Activated B cell treated with CpG ODN at 0.5 μM for 24 hours (primary cell): ENCODE results near the gene ZBED1. TPM values are rescaled to one million over a fixed set of nuclear protein-coding genes. Genes with fewer than 3 reads are reported as not detected.
"Not testable (repeated sequence)": the region's sequence is repeated elsewhere in the genome, so short reads cannot be mapped to it uniquely, and the experiment has no call there.

Experiments
- ATAC-seq: fragments of 200-7000 bp; cut with Tn5 transposase; one replicate; pipeline ENCODE4 v1.10.0; 2021; ENCODE audit warnings: low read depth, mild to moderate bottlenecking, moderate library complexity
- CTCF ChIA-PET: fragments of 350-600 bp; sonication (Branson Sonifier 250); formaldehyde crosslinking; loops from one replicate; lab custom pipeline; 2021; ENCODE audit warnings: antibody characterized with exemption; lab: Charles Lee
- POLR2A ChIA-PET: fragments of 350-600 bp; sonication (Branson Sonifier 250); formaldehyde crosslinking; loops from one replicate; lab custom pipeline; 2021; ENCODE audit warnings: antibody characterized with exemption; lab: Charles Lee
- DNase-seq: peaks from one replicate; pipeline ENCODE4 v3.0.0; 2022
- H3K27ac Mint-ChIP-seq: one replicate; pipeline ENCODE4 v1.8.0; 2020; ENCODE audit warnings: mixed read lengths
- H3K27me3 Mint-ChIP-seq: one replicate; pipeline ENCODE4 v1.8.0; 2021; ENCODE audit warnings: mixed read lengths
- H3K36me3 Mint-ChIP-seq: one replicate; pipeline ENCODE4 v1.8.0; 2021; ENCODE audit warnings: low read depth, mixed read lengths
- H3K4me1 Mint-ChIP-seq: one replicate; pipeline ENCODE4 v1.8.0; 2021; ENCODE audit warnings: mixed read lengths
- H3K4me3 Mint-ChIP-seq: one replicate; pipeline ENCODE4 v1.8.0; 2020; ENCODE audit warnings: mild to moderate bottlenecking, mixed read lengths
- H3K9me3 Mint-ChIP-seq: one replicate; pipeline ENCODE4 v1.8.0; 2020; ENCODE audit warnings: mixed read lengths
- CTCF ChIP-seq: fragments of 200-600 bp; IDR thresholded peaks from one replicate; pipeline ENCODE4 v1.8.0; 2022; ENCODE audit warnings: antibody characterized with exemption, mild to moderate bottlenecking
- intact Hi-C: fragments of 100-400 bp; cut with micrococcal nuclease; formaldehyde crosslinking; loops from one replicate; pipeline ENCODE4 v1.15.1; 2024
- total RNA-seq: library from RNA; stranded (reverse); gene quantifications from 2 replicates; pipeline ENCODE4 v1.2.3, GENCODE V29; 2022

Gene ZBED1
- total RNA-seq, 1 donor from 2014 or later: 50.1 TPM

- CTCF ChIA-PET, H3K4me1 Mint-ChIP-seq, H3K27ac Mint-ChIP-seq, POLR2A ChIA-PET, H3K4me3 Mint-ChIP-seq, H3K27me3 Mint-ChIP-seq, intact Hi-C loops, H3K9me3 Mint-ChIP-seq, DNase-seq, ATAC-seq: not testable (repeated sequence)
- H3K36me3 Mint-ChIP-seq: peaks cover 10% of the 10 kb centered on the region
Measured at GRCh38 chrX:2460048-2460447, 40.7 kb downstream of the ZBED1 start.

DNA sequence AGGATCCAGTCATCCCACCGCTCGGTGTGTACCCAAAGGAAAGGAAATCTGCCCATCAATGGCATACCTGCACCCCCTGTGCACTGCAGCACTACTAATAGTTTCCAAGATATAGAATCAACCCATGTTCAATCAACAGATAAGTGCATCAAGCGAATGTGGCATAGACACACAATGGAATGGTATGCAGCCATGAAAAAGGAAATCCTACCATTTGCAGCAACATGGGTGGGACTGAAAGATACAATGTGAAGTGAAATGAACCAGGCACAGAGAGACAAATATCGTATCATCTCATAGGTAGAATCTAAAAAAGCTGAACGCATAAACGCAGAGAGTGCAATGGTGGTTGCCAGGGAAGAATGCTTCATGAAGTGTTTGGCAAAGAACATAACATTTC, 42.5 kb downstream of the ZBED1 start:
- no peak for TF ChIP-seq CTCF
- ChIA-PET POLR2A (no interaction called here), CTCF (no interaction called here)
- Mint-ChIP-seq H3K27ac (no peak overlapping the region), H3K4me3 (no peak overlapping the region), H3K9me3 (peaks cover 4% of the 10 kb centered on the region), H3K4me1 (peaks cover 4% of the 10 kb centered on the region), H3K36me3 (peaks cover 14% of the 10 kb centered on the region), H3K27me3 (no peaks in the 10 kb centered on the region)
- intact Hi-C loops: no loop called here
- no peak for ATAC-seq
- DNase-seq: no peak

DNA sequence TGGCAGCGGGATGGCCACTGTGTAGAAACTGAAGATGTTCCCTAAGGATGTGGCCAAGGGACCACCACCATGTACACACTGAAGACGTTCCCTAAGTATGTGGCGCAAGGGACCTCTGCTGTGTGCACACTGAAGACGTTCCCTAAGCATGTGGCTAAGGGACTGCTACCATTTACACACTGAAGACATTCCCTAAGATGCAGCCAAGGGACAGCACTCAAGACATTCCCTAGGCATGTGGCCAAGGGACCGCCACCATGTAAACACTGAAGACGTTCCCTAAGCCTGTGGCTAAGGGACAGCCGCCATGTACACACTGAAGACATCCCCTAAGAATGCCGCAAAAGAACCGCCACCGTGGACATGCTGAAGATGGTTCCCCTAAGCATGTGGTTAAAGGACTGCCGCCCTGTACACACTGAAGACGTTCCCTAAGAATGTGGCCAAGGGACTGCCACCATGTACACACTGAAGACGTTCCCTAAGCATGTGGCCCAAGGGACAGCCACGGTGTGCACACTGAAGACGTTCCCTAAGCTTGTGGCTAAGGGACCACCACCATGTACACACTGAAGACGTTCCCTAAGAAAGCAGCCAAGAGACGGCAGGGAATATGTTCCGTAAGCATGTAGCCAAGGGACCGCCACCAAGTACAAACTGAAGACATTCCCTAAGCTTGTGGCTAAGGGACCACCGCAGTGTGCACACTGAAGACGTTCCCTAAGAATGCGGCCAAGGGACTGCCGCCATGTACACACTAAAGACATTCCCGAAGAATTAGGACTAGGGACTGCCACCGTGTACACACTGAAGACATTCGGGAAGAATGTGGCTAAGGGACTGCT, 43.3 kb downstream of the ZBED1 start:
- intact Hi-C loops: no loop called here
- Mint-ChIP-seq H3K9me3 (peaks cover 4% of the 10 kb centered on the region), H3K27ac (no peak overlapping the region), H3K36me3 (peaks cover 20% of the 10 kb centered on the region), H3K27me3 (no peaks in the 10 kb centered on the region), H3K4me3 (no peak overlapping the region), H3K4me1 (peaks cover 4% of the 10 kb centered on the region)
- no peak for TF ChIP-seq CTCF
- ATAC-seq: no peak
- ChIA-PET POLR2A (no interaction called here), CTCF (no interaction called here)
- DNase-seq: no peak

DNA sequence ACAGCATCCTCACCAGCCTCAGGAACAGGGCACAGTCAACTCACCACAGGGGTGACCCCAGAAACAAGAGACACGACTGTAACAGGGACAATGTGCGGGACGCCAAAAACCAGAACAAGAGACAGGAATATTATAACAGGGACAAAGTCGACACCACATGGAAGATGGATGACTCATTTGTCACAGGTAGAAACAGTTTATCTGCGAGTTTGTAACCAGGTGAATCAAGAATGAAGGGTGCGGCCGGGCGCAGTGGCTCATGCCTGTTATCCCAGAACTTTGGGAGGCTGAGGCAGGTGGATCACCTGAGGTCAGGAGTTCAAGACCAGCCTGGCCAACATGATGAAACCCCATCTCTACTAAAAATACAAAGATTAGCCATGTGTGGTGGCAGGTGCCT, 44.7 kb downstream of the ZBED1 start:
- CTCF ChIA-PET: not testable (repeated sequence)

DNA sequence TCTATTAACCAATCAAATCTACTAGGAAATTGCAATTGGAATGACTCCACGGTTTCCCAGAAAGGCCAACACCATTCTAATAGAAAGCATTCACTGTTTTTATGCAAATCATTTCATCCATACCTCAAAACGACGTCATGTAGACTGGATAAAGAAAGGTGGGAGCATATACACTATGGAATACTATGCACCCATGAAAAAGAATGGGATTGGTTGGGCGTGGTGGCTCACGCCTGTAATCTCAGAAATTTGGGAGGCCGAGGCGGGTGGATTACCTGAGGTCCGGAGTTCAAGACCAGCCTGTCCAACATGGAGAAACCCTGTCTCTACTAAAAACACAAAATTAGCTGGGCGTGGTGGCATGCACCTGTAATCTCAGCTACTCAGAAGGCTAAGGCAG, 46.2 kb downstream of the ZBED1 start:
- H3K4me1 Mint-ChIP-seq, intact Hi-C loops, ATAC-seq, CTCF ChIA-PET, DNase-seq, H3K9me3 Mint-ChIP-seq, H3K27me3 Mint-ChIP-seq, H3K27ac Mint-ChIP-seq, POLR2A ChIA-PET, H3K4me3 Mint-ChIP-seq: not testable (repeated sequence)
- peaks cover 33% of the 10 kb centered on the region for H3K36me3 Mint-ChIP-seq

More for the DNA sequence above, 44.7 kb downstream of the ZBED1 start:
- H3K9me3 Mint-ChIP-seq, ATAC-seq, H3K27me3 Mint-ChIP-seq, H3K27ac Mint-ChIP-seq, DNase-seq, POLR2A ChIA-PET, intact Hi-C loops, H3K4me3 Mint-ChIP-seq, H3K4me1 Mint-ChIP-seq: not testable (repeated sequence)
- peaks cover 27% of the 10 kb centered on the region for H3K36me3 Mint-ChIP-seq

DNA sequence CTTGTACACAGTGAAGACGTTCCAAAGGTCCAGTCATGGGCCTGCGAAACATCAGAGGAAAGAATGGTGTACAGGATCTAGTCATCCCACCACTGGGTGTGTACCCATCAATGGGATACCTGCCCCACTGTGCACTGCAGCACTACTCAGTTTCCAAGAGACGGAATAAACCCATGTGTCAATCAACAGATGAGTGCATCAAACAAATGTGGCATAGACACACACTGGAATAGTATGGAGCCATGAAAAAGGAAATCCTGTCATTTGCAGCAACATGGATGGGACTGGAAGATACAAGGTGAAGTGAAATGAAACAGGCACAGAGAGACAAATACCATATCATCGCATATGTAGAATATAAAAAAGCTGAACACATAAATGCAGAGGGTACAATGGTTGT, 48.0 kb downstream of the ZBED1 start:
- H3K4me1 Mint-ChIP-seq: peaks cover 10% of the 10 kb centered on the region
- intact Hi-C loops: no loop called here
- ChIA-PET POLR2A (no interaction called here), CTCF (no interaction called here)
- TF ChIP-seq CTCF: no peak
- no peak overlapping the region for H3K4me3 Mint-ChIP-seq
- H3K27me3 Mint-ChIP-seq: no peaks in the 10 kb centered on the region
- ATAC-seq: no peak
- no peak for DNase-seq
- H3K9me3 Mint-ChIP-seq: no peaks in the 10 kb centered on the region
- no peak overlapping the region for H3K27ac Mint-ChIP-seq
- peaks cover 37% of the 10 kb centered on the region for H3K36me3 Mint-ChIP-seq
